Breast epithelium (tissue), 3 donors: Measurements from ENCODE around the gene PIK3R6.

Experiments
- POLR2A ChIP-seq: fragments of 450-650 bp; IDR thresholded peaks from one replicate; pipeline ENCODE4 v1.6.1; 2016; ENCODE audit warnings: antibody characterized with exemption, mild to moderate bottlenecking, moderate library complexity
- POLR2AphosphoS5 ChIP-seq, 3 donors: sonication (generic); formaldehyde crosslinking; IDR thresholded peaks; one replicate each; pipeline ENCODE4 v1.6.1; 2017; ENCODE audit warnings: antibody characterized with exemption in 3 of 3
- TF ChIP-seq, protein P1 (sequence below), 3 donors: fragments of 450-650 bp; IDR thresholded peaks; one replicate each; pipeline ENCODE4 v1.5.1; 2016 to 2017; ENCODE audit warnings: antibody characterized with exemption in 3 of 3, mild to moderate bottlenecking in 3 of 3, moderate library complexity in 3 of 3

GRCh38 chr17:8875957-8876356 lies 8.5 kb upstream of the PIK3R6 start:
- TF ChIP-seq, protein P1, sequence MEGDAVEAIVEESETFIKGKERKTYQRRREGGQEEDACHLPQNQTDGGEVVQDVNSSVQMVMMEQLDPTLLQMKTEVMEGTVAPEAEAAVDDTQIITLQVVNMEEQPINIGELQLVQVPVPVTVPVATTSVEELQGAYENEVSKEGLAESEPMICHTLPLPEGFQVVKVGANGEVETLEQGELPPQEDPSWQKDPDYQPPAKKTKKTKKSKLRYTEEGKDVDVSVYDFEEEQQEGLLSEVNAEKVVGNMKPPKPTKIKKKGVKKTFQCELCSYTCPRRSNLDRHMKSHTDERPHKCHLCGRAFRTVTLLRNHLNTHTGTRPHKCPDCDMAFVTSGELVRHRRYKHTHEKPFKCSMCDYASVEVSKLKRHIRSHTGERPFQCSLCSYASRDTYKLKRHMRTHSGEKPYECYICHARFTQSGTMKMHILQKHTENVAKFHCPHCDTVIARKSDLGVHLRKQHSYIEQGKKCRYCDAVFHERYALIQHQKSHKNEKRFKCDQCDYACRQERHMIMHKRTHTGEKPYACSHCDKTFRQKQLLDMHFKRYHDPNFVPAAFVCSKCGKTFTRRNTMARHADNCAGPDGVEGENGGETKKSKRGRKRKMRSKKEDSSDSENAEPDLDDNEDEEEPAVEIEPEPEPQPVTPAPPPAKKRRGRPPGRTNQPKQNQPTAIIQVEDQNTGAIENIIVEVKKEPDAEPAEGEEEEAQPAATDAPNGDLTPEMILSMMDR (IDR thresholded peaks at IDR 0.05): no peak
- no peak for TF ChIP-seq POLR2AphosphoS5 (IDR thresholded peaks at IDR 0.05)
- TF ChIP-seq POLR2A: no peak
